Measurements from ENCODE around the gene NDUFB2. TPM values are rescaled to one million over a fixed set of nuclear protein-coding genes. Genes with fewer than 3 reads are reported as not detected.
"Not testable (repeated sequence)": the region's sequence is repeated elsewhere in the genome, so short reads cannot be mapped to it uniquely, and the experiment has no call there.

Gene NDUFB2
- total and polyA plus RNA-seq, 2 experiments from 2014 or later, result 267 to 693 TPM

- no peak for DNase-seq (ENCODE audit: low read depth in 1 of 2, low spot score in 1 of 2)
These were observed 22.1 kb upstream of the NDUFB2 start for GRCh38 chr7:140674356-140674800.

GRCh38 chr7:140674899-140675701 is 21.4 kb upstream of the NDUFB2 start:
- TF ChIP-seq CTCF (IDR thresholded peaks at IDR 0.05; ENCODE audit: low read depth, low read length), result peak; percentile 62

More at GRCh38 chr7:140674356-140674800, 22.1 kb upstream of the NDUFB2 start:
- peaks cover 4% of the 10 kb centered on the region for H3K36me3 ChIP-seq
- TF ChIP-seq CTCF (IDR thresholded peaks at IDR 0.05; ENCODE audit: low read depth, low read length), result no peak
- no peaks in the 10 kb centered on the region for H3K4me1 ChIP-seq (ENCODE audit: low read depth)
- H3K4me3 ChIP-seq, result no peak overlapping the region
- H3K27me3 ChIP-seq, result no peaks in the 10 kb centered on the region
- no peak overlapping the region for H3K27ac ChIP-seq
- H3K9me3 ChIP-seq (ENCODE audit: low read depth), result no peaks in the 10 kb centered on the region

DNA sequence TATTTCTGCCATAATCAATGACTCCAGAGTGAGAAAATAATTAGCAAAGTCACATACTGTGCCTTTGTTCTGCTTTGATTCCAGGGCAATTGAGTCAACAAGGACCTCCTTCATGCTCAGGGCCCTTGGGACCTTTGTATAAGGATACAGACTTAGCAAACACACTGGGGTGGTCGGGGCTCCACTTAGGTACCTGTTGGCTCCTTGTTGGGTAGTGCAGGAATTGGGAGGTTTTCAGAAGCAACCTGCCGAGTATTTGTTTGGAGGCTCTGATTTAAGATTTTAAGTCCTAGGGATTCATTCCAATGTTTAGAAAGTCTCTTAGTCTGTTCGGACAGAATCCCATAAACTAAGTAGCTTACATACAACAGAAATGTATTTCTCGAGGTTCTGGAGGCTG is 20.8 kb upstream of the NDUFB2 start:
- Histone ChIP-seq H3K9me3 (ENCODE audit: low read depth) (no peaks in the 10 kb centered on the region), H3K36me3 (peaks cover 4% of the 10 kb centered on the region), H3K4me3 (no peak overlapping the region), H3K4me1 (ENCODE audit: low read depth) (no peaks in the 10 kb centered on the region), H3K27ac (no peak overlapping the region), H3K27me3 (no peaks in the 10 kb centered on the region)
- TF ChIP-seq CTCF (IDR thresholded peaks at IDR 0.05; ENCODE audit: low read depth, low read length), result no peak
- no peak for DNase-seq (ENCODE audit: low read depth in 1 of 2, low spot score in 1 of 2)

More at GRCh38 chr7:140674899-140675701, 21.4 kb upstream of the NDUFB2 start:
- Histone ChIP-seq H3K4me3 (no peak overlapping the region), H3K27ac (no peak overlapping the region), H3K36me3 (peaks cover 4% of the 10 kb centered on the region), H3K4me1 (ENCODE audit: low read depth) (no peaks in the 10 kb centered on the region), H3K9me3 (ENCODE audit: low read depth) (no peaks in the 10 kb centered on the region), H3K27me3 (no peaks in the 10 kb centered on the region)
- peak; percentile 60 to 71 for DNase-seq (ENCODE audit: low read depth in 1 of 2, low spot score in 1 of 2)

GRCh38 chr7:140676306-140676705 is 20.2 kb upstream of the NDUFB2 start:
- peaks cover 4% of the 10 kb centered on the region for H3K36me3 ChIP-seq
- H3K4me1 ChIP-seq (ENCODE audit: low read depth), result no peaks in the 10 kb centered on the region
- no peak for TF ChIP-seq CTCF (IDR thresholded peaks at IDR 0.05; ENCODE audit: low read depth, low read length)
- no peaks in the 10 kb centered on the region for H3K9me3 ChIP-seq (ENCODE audit: low read depth)
- H3K27me3 ChIP-seq, result no peaks in the 10 kb centered on the region
- H3K4me3 ChIP-seq, result no peak overlapping the region
- H3K27ac ChIP-seq, result no peak overlapping the region
- DNase-seq (ENCODE audit: low read depth in 1 of 2, low spot score in 1 of 2), result no peak

DNA sequence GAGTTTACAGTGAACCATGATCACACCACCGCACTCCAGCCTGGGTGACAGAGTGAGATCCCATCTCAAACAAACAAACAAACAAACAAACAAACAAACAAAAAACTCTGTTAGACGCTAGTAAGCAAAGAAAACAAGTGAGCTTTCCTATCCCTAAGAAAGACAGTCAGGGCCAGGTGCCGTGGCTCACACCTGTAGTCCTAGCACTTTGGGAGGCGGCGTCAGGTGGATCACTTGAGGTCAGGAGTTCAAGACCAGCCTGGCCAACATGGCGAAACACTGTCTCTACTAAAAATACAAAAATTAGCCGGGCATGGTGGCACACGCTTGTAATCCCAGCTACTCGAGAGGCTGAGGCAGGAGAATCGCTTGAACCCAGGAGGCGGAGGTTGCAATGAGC is 19.6 kb upstream of the NDUFB2 start:
- H3K9me3 ChIP-seq (ENCODE audit: low read depth); H3K27ac ChIP-seq; DNase-seq (ENCODE audit: low read depth in 1 of 2, low spot score in 1 of 2); H3K27me3 ChIP-seq; H3K4me3 ChIP-seq; H3K4me1 ChIP-seq (ENCODE audit: low read depth); H3K36me3 ChIP-seq: not testable (repeated sequence)

DNA sequence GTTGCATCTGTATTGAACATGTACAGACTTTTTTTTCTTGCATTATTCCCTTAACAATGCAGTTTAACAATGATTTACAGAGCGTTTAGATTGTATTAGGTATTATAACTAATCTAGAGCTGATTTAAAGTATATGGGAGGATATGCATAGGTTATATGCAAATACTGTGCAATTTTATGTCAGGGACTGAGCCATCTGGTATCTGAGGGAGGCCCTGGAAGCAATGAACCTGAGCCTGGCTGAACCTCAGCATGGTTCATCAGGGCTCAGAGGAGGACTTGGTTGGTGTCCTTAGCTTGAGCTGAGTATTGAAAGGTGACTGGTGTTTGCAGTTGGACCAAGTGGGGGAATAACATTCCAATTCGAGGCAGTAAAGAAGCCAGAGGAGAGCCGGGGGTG is 19.0 kb upstream of the NDUFB2 start:
- no peak for TF ChIP-seq CTCF (IDR thresholded peaks at IDR 0.05; ENCODE audit: low read depth, low read length)
- H3K4me1 ChIP-seq (ENCODE audit: low read depth), result no peaks in the 10 kb centered on the region
- H3K36me3 ChIP-seq, result peaks cover 4% of the 10 kb centered on the region
- H3K27me3 ChIP-seq, result no peaks in the 10 kb centered on the region
- H3K27ac ChIP-seq, result no peak overlapping the region
- DNase-seq (ENCODE audit: low read depth in 1 of 2, low spot score in 1 of 2), result no peak
- no peaks in the 10 kb centered on the region for H3K9me3 ChIP-seq (ENCODE audit: low read depth)
- H3K4me3 ChIP-seq, result no peak overlapping the region
